Stimulated activated naive CD4-positive, alpha-beta T cell (primary cell): ENCODE data around the gene SLC7A6OS.
"Not testable (repeated sequence)": the region's sequence is repeated elsewhere in the genome, so short reads cannot be mapped to it uniquely, and the experiment has no call there.

Experiments
- DNase-seq, 6 experiments: peaks; one replicate each; lab custom pipeline; 2025; lab: John Stamatoyannopoulos, UW

The SLC7A6OS gene

DNA sequence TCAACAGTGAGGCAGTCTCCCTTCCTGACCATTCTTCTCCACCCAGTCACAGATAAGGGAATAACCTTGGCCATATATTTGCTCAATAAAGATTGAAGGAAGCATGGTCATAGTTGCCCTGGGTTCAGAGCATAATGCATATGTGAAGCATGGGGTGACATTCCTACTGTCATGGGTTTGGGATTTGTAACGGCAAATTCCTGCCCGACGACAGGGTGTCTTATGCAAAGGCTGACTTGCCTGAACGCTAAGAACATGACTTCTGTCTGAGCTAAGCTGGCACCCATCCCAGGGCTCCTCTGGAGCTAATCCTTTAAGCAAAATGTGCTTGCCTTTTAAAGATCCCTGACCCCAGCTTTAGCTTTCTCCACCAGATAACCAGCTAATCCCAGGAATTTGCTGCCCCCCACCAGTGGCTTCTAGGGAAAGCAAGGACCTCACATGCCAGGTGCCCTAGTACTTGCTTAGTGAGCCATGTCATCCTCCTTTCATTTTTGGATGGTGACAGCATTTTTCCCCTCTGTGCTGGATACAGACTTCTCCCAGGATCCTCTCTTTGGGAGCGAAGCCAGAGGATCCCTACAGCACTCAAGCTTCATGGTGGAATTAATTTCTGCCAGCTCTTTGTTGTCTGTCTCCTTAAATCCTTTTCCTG is 11.7 kb downstream of the SLC7A6OS start:
- no peak for DNase-seq

- DNase-seq, result no peak
Measured at GRCh38 chr16:68298312-68298711, 12.4 kb downstream of the SLC7A6OS start.

GRCh38 chr16:68297908-68298307 is 12.8 kb downstream of the SLC7A6OS start:
- no peak for DNase-seq

GRCh38 chr16:68296693-68297092 is 14.1 kb downstream of the SLC7A6OS start:
- no peak for DNase-seq

DNA sequence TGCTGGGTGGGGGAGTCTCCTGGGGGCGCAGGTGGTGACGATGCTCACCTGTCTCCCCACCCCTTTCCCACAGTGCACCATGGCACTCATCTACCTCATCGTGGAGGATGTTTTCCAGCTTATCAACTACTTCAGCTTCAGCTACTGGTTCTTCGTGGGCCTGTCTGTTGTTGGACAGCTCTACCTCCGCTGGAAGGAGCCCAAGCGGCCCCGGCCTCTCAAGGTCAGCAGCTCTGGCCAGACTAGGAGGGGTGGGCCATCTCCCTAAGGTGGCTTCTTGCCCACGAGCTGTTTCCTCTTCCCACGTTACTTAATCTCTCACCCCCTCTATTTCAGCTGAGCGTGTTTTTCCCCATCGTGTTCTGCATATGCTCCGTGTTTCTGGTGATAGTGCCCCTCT is 14.5 kb downstream of the SLC7A6OS start:
- no peak for DNase-seq

DNA sequence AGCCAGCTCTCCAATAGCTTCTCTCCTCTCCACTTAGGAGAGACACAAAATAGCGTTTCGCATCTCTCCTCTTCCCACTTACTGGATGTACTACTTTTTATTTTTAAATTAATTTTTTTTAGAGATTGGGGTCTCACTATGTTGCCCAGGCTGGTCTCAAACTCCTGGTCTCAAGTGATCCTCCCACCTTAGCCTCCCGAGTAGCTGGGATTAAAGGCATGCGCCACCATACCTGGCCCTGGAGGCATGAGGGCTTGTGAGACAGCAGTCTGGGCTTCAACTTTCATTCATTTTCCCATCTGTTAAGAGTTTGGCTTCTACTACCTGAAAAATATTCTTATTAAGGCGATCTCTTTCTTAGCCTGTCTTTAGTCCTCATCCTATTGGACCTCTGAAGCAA is 18.3 kb downstream of the SLC7A6OS start:
- DNase-seq, result no peak

GRCh38 chr16:68291227-68291626 is 19.5 kb downstream of the SLC7A6OS start:
- DNase-seq, result no peak

- DNase-seq, result no peak
Measured at GRCh38 chr16:68290450-68290849, 20.3 kb downstream of the SLC7A6OS start.

DNA sequence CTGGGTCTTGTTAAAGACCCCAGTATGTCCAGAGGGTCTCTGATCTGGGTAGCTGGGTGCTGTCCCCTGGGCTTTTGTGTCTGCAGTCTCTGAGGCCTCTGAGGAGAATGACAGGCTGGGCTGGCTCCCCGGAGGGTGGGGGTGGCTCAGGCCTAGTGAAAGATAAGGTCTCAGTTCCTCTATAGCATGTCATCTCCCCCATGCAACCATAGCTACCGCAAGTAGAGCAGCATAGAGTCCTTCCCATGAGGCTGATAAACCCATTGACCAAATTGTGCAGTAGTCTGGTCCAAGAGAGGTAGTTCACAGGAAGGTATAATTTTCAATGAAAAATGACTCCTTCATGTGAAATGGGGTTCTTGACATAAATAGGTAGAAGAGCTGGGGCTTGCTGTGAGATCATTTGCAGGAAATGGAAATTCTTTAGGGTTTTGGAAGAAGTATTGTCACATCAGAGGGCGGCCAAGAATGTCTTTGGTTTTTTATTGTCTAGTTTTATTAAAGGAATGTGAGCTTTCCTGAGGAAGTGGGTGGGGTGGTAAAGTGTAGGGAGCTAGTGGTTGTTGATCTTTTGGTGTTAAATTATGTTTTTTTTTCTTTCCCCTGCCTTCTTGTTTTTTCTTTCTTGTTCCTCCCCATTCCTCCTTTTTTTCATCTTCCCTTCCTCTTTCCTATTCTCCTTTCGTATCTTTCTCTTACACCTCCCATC is 21.0 kb downstream of the SLC7A6OS start:
- peak in 4 of 6 experiments; percentile 11 to 44 (median 40) for DNase-seq

DNA sequence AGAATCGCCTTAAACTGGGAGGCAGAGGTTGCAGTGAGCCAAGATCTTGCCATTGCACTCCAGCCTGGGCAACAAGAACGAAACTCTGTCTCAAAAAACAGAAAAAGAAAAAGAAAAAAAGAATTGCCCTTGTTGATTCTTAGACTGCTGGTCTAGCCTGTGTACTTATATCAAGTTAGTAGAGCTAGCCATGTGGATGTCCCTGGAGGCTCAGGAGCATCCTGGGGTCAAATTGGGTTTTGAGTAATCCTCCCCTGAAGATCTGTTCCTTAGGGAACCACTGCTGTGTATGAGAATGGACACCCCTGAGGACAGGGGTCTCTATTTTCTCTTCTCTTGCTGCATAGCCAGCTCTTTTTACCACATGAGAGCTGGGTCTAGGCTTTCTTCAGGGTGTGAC is 21.5 kb downstream of the SLC7A6OS start:
- DNase-seq, result no peak

DNA sequence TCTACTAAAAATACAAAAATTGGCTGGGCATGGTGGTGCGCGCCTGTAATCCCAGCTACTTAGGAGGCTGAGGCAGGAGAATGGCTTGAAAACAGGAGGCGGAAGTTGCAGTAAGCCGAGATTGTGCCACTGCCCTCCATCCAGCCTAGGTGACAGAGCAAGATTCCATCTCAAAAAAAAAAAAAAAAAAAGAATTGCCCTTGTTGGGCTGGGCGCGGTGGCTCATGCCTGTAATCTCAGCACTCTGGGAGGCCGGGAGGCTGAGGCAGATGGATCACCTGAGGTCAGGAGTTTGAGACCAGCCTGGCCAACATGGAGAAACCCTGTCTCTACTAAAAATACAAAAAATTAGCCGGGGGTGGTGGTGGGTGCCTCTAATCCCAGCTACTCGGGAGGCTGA is 21.9 kb downstream of the SLC7A6OS start:
- not testable (repeated sequence) for DNase-seq

DNA sequence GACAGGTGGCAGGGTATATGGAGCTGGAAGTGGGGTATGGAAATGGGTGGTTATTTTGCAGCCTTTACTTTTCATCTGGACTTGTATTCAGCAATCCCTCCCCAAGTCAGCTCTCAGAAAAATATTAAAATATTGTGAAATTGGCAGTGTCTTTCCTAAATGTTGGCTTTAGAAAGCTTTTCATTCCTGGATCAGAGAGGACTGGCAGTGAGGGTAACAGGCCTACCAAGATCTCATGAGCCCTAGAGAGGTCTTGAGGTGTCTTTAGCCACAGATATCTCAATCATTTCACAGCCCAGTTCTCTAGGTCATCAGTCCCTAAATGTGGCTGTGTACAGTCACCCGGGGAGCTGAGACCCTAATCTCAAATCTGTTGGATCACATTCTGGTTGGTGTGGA is 22.5 kb downstream of the SLC7A6OS start:
- DNase-seq, result no peak

DNA sequence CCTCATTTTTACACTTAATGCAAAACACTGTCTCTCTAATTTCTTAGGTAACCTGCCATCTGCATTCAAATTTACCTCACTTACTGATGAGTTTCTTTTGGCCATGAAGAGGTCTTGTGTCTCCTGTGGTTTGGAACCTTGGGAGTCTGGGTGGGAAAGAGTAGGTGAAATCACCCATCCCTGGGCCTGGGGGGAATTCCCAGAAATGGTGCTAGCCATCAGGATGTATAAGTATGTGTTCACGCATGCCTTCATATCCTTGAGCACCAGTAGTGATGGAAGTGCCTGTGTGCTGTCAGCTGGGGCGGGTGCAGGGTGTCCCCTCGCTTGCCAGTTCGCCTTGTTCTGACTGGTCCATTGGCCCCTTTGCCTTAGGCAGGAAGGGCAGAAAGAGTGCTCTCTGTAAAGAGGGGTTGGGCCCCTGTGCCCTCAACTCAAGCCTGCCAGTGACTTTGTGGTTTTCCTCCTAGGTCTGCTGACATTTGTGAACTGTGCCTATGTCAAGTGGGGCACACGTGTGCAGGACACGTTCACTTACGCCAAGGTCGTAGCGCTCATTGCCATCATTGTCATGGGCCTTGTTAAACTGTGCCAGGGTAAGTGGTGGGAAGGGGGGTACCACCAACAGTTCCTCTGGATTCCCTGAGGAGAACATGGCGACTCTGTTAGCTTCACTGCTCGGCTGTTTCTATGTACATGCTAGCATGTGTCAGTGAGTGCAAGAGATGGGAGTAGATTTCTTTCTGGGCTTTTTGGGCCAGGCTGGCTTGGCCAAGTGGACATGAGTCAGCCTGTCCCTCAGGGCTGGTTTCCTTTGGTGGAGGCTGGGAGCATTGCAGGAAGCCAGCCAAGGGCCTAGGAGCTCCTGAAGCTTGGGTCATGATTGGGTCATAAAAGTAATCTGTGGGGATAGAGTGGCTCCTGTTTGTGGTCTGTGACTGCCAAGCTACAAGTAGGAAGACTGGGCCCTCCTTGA is 23.2 kb downstream of the SLC7A6OS start:
- peak in 5 of 6 experiments; percentile 22 to 58 (median 44) for DNase-seq

GRCh38 chr16:68286153-68287074 is 24.3 kb downstream of the SLC7A6OS start:
- DNase-seq, result peak in 5 of 6 experiments; percentile 8 to 75 (median 68)

- no peak for DNase-seq
Measured at GRCh38 chr16:68285683-68286082, 25.1 kb downstream of the SLC7A6OS start.

GRCh38 chr16:68284847-68285246 is 25.9 kb downstream of the SLC7A6OS start:
- DNase-seq, result peak in 1 of 6 experiments; percentile 11

DNA sequence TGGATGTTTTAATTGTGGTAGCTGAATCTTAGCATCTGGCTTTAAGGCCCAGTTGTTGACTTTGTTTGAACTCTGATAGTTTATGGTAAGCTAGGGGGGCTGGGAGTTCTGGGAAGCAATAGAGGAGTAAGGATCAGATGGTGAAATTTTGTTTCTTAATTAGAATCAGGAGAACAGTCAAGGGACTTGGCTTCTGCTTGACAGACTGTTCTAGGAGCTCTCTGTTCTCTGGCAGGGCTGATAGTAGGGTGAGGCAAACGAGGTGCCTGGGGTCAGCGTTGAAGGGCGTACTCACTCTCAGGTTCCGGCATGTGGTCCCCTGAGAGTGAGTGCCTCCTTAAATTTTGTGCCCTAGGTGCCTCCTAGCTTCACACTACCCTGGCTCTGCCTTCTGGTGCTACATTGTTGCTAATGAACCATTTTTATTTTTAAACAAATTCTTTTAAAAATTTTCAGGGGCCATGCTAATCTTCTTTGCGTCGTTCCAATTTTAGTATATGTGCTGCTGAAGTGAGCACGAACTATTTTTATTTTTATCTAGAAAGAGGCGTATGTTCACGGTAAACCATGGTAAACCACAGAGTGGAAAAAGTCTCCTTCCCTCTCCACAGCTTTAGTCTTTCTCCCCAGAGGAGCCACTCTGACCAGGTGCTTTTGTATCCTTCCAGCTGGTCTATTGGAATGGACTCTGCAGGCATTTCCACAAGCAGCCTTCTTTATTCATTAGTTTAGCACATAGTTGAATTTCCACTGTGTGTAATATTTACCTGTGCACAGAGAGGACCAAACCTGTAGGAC is 26.7 kb downstream of the SLC7A6OS start:
- DNase-seq, result no peak

DNA sequence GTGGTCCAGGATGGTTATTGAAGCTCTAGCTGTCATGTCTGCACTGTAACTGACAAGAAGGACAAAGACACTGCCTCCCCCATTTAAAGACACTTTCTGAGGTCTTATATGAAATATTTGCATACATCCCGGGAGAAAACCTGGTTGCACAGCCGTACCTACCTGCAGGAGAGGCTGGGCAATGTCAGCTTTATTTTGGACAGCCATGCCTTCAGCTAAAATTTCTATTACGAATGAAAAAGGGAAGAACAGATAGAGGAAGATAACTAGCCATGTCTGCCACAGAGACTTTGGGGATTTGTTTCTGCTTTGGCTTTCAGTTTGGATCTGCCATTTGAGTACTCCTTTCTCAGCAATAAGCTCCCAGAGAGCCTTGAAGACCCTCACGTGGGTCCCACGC is 27.4 kb downstream of the SLC7A6OS start:
- no peak for DNase-seq

DNA sequence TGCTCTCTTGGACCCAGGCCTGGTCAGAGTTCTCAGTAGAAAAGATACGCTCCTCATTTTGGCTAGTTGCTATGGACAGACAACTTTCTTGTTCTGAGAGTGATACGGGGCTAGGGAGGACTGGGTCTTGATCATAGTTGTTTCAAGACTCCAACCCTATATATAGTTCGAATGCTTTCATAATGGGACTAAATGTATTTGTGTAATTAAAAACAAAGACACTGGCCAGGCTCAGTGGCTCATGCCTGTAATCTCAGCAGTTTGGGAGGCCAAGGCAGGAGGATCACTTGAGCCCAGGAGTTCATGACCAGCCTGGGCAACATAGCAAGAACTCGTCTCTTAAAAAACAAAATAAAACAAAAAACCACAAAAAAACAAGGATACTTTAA is 28.7 kb downstream of the SLC7A6OS start:
- DNase-seq, result no peak

GRCh38 chr16:68281368-68282063 is 29.2 kb downstream of the SLC7A6OS start:
- peak; percentile 16 to 61 (median 44) for DNase-seq
